Stimulated activated CD4-positive, alpha-beta T cell treated with anti-CD3 and anti-CD28 coated beads, TNF-alpha, amount 100 ng/mL, for 1 hour (primary cell): ENCODE measurements around the gene BRD8.
"Not testable (repeated sequence)": the region's sequence is repeated elsewhere in the genome, so short reads cannot be mapped to it uniquely, and the experiment has no call there.

Source experiments
- DNase-seq, 3 donors: peaks; one replicate each; pipeline ENCODE4 v3.0.0-alpha.2; 2020; ENCODE audit warnings: low read depth in 3 of 3, low spot score in 1 of 3

The BRD8 gene, protein sequence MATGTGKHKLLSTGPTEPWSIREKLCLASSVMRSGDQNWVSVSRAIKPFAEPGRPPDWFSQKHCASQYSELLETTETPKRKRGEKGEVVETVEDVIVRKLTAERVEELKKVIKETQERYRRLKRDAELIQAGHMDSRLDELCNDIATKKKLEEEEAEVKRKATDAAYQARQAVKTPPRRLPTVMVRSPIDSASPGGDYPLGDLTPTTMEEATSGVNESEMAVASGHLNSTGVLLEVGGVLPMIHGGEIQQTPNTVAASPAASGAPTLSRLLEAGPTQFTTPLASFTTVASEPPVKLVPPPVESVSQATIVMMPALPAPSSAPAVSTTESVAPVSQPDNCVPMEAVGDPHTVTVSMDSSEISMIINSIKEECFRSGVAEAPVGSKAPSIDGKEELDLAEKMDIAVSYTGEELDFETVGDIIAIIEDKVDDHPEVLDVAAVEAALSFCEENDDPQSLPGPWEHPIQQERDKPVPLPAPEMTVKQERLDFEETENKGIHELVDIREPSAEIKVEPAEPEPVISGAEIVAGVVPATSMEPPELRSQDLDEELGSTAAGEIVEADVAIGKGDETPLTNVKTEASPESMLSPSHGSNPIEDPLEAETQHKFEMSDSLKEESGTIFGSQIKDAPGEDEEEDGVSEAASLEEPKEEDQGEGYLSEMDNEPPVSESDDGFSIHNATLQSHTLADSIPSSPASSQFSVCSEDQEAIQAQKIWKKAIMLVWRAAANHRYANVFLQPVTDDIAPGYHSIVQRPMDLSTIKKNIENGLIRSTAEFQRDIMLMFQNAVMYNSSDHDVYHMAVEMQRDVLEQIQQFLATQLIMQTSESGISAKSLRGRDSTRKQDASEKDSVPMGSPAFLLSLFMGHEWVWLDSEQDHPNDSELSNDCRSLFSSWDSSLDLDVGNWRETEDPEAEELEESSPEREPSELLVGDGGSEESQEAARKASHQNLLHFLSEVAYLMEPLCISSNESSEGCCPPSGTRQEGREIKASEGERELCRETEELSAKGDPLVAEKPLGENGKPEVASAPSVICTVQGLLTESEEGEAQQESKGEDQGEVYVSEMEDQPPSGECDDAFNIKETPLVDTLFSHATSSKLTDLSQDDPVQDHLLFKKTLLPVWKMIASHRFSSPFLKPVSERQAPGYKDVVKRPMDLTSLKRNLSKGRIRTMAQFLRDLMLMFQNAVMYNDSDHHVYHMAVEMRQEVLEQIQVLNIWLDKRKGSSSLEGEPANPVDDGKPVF

DNA sequence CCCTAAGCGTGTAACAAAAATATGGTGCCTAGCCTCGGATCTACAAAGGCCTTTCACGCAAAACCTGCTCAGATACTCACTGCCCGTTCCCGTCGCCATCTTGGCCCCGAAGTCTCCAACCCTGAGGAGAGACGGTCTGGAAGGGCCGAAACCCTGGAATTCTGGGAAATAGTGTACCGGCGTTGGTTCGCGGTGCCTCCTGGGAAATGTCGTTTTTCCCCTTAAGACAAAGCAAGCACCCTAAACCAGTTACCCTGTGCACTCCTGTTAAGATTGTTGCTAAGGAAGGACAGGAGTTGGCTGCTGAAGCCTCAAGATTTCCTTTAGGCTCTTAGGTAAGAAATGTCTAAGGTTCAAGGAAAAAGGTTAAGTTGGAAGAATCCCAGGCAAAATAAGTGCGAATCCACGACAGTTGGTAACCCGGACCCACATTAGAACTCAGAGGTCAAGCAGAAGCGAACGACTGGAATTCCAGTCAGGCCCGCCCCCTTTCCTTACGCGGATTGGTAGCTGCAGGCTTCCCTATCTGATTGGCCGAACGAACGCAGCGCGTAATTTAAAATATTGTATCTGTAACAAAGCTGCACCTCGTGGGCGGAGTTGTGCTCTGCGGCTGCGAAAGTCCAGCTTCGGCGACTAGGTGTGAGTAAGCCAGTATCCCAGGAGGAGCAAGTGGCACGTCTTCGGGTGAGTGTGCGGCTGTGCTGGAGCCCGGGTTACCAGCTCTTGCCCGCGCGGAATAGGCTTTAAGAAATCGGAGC, at the start of gene BRD8, which contains the start of gene KIF20A:
BRD8 (minus strand) TSS at position 115 of the 761 bp plus-strand sequence; CDS start at position 99, 16 bp downstream.
KIF20A (plus strand) TSS at position 597 of the 761 bp plus-strand sequence. CDS start 569 bp downstream, outside the sequence.
- DNase-seq, result peak; percentile 61 to 68 (median 63)

DNA sequence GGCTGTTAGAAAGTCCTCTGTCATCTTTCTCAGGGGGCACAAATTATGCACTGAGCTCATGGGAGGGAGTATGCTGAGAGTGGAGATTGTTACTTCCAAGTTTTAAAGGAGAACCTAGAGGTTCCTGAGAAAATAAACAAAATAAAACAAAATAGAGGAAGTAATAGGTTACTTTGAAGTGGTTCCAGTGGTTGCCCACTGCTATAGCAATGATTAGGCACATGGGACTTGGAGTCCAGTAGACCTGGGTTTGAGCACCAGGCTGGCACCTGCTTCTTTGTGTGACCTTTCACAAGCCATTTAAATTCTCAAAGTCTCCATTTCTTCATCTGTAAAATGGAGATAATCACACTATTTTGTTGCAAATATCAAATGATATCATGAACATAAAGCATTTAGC, 48.5 kb upstream of the BRD8 start:
- DNase-seq, result no peak

- no peak for DNase-seq
These were observed 46.3 kb upstream of the BRD8 start for GRCh38 chr5:138224712-138225111.

DNA sequence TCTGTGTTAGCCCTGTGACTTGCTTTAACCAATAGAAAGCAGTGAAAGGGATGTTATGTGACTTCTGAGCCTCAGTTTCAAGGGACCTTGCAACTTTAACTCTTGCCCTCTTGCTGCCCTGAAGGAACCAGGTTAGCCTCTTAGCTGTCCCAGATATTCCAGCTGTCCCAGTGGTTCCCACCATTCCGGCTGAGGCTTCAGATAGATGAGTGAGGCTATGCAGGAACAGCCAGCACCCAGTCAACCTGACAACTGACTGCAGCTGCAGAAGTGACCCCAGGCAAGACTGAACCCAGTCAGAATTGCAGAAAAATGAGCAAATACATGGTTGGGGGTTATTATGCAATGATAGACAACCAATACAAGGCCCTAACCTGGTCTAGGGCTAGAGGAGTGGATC, 45.1 kb upstream of the BRD8 start:
- no peak for DNase-seq

DNA sequence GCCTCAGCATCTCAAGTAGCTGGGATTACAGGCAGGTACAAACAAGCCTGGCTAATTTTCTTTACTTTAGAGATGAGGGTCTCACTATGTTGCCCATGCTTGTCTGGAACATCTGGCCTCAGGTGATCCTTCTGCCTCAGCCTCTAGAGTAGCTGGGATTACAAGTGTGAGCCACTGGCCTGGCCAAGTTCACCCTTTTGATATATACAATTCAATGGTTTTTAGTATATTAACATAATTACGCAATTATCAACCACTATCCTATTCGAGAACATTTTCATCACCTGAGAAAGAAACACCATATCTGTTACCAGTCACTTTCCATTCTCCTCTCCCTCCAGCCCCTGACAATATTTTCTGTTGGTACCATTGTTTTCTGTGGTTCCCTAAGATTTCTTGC, 38.4 kb upstream of the BRD8 start:
- no peak for DNase-seq

DNA sequence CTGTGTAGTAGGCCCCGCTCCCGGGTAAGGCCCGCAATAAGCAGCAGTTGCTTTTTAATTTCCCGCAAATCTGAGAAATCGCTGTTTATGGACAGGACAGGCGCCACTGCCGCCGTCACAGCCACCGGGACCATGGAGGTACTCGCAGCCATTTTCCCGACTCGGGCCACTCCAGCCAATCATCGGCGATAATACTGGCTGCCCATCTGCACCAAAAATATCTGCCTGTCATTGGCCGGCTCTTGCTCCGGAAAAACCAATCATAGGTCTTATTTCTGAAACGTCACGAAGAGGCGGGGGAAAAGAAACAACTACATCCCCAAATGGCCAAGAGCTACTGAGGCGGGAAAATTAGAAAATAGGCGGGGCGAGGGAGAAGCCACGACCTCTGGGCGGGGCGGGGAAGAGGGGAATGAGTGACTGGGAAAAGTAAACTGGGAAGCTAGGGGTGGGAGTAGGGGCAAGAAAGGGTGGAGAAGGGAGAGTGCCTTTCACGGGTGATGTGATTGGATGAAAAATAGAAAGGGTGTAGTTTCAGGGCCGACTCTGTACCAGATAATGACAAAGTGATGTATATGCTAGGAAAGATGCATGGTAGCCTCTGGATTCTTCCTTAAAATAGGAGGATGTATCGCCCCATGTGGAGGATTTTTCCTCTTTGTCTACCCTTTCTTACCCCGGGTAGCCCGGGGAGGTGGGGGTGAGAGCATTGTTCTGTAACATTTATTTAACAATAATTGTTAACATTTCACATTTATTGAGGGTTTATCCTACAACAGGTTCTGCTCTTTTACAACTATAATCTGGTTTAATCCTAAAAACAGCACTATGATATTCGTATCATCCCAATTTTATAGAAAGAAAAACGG, 35.0 kb upstream of the BRD8 start, which contains the start of gene CDC23:
CDC23 (minus strand) TSS at position 163 of the 869 bp plus-strand sequence; CDS start at position 152, 11 bp downstream.
- DNase-seq, result peak; percentile 67 to 70 (median 70)

- no peak for DNase-seq
These were observed 34.4 kb upstream of the BRD8 start for GRCh38 chr5:138212828-138213160.

- DNase-seq, result no peak
These were observed 32.6 kb upstream of the BRD8 start for GRCh38 chr5:138210985-138211384.

DNA sequence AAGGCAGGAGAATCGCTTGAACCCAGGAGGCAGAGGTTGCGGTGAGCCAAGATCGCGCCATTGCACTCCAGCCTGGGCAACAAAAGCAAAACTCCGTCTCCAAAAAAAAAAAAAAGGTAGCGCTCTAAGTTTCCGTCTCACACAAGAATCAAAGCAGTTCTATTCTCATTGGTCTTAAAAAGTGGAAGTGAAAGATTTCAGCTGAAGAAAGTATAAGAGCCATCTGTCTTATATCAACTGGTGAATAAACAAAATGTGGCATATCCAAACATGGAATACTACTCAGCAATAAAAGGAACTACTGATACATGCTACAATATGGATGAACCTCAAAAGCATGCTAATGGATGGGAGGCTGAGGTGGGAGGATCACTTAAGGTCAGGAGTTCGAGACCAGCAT, 15.4 kb upstream of the BRD8 start:
- not testable (repeated sequence) for DNase-seq

GRCh38 chr5:138192826-138193225, 14.4 kb upstream of the BRD8 start:
- DNase-seq, result no peak

GRCh38 chr5:138188626-138189025, 10.2 kb upstream of the BRD8 start:
- no peak for DNase-seq

DNA sequence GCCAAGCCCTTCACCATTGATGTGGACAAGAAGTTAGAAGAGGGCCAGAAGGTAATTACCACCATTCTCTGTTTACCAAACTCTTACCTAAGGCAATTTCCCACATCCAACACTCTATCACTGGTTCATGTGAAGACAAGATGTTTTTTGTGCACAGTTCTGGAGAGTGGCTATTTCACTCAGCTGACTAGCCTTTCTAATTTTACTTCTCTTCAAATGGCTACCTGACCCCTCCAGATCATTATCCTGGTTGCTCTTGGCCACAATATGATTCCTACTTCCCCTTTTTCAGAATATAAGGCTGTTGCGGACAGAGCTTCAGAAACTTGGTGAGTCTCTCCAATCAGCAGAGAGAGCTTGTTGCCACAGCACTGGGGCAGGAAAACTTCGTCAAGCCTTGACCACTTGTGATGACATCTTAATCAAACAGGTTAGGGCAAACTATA, 7.6 kb upstream of the BRD8 start:
- no peak for DNase-seq

- DNase-seq, result no peak
These were observed 4.4 kb upstream of the BRD8 start for GRCh38 chr5:138182808-138183207.

- DNase-seq, result no peak
These were observed 2.4 kb upstream of the BRD8 start for GRCh38 chr5:138180841-138181240.

DNA sequence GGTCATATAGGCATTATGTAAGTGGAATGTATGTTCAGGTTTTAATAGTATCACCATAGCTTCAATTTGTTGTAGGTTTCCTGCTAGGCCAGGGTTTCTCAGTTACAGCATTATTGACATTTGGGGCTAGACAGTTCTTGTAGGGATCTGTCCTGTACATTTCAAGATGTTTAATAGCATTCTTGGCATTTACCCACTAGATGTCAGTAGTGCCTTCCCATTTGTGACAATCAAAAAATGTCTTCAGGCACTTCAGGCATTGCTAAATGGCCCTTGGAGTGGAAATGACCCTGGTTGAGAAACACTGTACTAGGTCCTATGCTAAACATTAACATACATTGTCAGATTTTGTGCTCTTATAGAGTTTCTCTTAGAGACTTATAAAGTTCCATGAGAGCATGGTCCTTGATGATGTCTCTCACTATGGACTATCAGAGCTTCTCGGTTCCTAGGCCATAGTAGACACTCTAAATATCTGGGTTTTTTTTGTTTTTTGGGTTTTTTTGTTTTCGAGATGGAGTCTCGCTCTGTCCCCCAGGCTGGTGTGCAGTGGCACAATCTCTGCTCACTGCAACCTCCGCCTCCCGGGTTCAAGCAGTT, 1.9 kb upstream of the BRD8 start:
- DNase-seq, result no peak

DNA sequence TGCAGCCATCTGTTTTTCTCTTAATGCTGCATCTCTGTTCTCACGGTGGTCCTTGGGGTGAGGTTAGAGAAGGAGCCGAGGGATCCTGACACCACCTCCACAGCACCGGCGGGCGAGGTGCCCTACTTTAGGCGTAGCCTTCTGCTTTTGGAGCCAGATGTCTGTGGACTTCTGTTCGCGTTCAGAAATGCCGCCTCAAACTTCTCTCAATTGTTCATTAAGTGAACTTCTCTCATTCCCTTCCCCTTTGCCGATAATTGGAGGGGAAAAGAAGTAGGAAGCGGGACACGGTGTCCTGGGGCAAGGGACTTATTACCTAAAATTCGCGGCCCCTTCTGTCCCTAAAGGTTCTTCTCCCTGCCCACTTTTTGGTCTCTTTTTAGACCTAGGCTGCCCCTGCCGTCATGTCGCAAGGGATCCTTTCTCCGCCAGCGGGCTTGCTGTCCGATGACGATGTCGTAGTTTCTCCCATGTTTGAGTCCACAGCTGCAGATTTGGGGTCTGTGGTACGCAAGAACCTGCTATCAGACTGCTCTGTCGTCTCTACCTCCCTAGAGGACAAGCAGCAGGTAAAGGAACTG, 937 bp upstream of the BRD8 start:
- no peak for DNase-seq

GRCh38 chr5:138177941-138178515, 402 bp downstream of the BRD8 start:
- DNase-seq, result no peak

GRCh38 chr5:138170299-138170698, 8.1 kb downstream of the BRD8 start:
- no peak for DNase-seq
